Thyroid gland (tissue), 4 donors: ENCODE measurements around the gene AGPAT1. TPM values are rescaled to one million over a fixed set of nuclear protein-coding genes. Genes with fewer than 3 reads are reported as not detected.

ENCODE experiments used
- DNase-seq, 2 donors: peaks; one replicate each; pipeline ENCODE4 v3.0.0-alpha.2; 2019
- H3K27ac ChIP-seq, 3 donors: fragments of 200-600 bp; sonication (generic); 1 replicate in 2 of 3; 2 replicates in 1 of 3; pipeline ENCODE4 v1.5.1; 2016 to 2019; ENCODE audit warnings: mild to moderate bottlenecking in 1 of 3, moderate library complexity in 1 of 3
- H3K27me3 ChIP-seq: fragments of 200-600 bp; sonication (generic); one replicate; pipeline ENCODE4 v1.5.1; 2019
- H3K36me3 ChIP-seq, 2 donors: fragments of 200-600 bp; sonication (generic); one replicate each; pipeline ENCODE4 v1.5.1; 2016 to 2019
- H3K4me1 ChIP-seq, 2 donors: fragments of 200-600 bp; sonication (generic); one replicate each; pipeline ENCODE4 v1.5.1; 2017 to 2019
- H3K4me3 ChIP-seq, 3 donors: fragments of 200-600 bp; sonication (generic); replicated peaks in 1 of 3; 1 replicate in 2 of 3; 2 replicates in 1 of 3; pipeline ENCODE4 v1.5.1; 2016; ENCODE audit warnings: mild to moderate bottlenecking in 1 of 3
- H3K9me3 ChIP-seq: fragments of 200-600 bp; sonication (generic); one replicate; pipeline ENCODE4 v1.5.1; 2017
- POLR2A ChIP-seq, 2 donors: fragments of 450-650 bp; IDR thresholded peaks; one replicate each; pipeline ENCODE4 v1.6.1; 2017; ENCODE audit warnings: antibody characterized with exemption in 2 of 2, mild to moderate bottlenecking in 2 of 2, moderate library complexity in 1 of 2
- WGBS, 2 donors: methylation state at CpG; one replicate each; pipeline ENCODE4 v1.1.5; 2017; 5-methylcytosine and 5-hydroxymethylcytosine counted together
- intact Hi-C: fragments of 100-400 bp; cut with DNase I; formaldehyde crosslinking; loops from one replicate; pipeline ENCODE4 v1.15.1; 2023
- total RNA-seq, 4 donors: library from RNA; depleted of rRNA; stranded (reverse); fragments of >200 nt; gene quantifications; one replicate each; pipeline ENCODE4 v1.2.3, GENCODE V29; 2016
- TF ChIP-seq, protein P1 (sequence below), 6 experiments: fragments of 200-600 bp in 3 of 6; fragments of 450-650 bp in 3 of 6; sonication (generic) in 3 of 6; IDR thresholded peaks; one replicate each; pipeline ENCODE4 v1.5.1; 2016 to 2019; ENCODE audit warnings: antibody characterized with exemption in 6 of 6, mild to moderate bottlenecking in 2 of 6, inconsistent platforms in 1 of 6, moderate library complexity in 1 of 6

The AGPAT1 gene
- total RNA-seq, 4 donors from 2014 or later: 48.6 to 69.2 (median 54.8) TPM

DNA sequence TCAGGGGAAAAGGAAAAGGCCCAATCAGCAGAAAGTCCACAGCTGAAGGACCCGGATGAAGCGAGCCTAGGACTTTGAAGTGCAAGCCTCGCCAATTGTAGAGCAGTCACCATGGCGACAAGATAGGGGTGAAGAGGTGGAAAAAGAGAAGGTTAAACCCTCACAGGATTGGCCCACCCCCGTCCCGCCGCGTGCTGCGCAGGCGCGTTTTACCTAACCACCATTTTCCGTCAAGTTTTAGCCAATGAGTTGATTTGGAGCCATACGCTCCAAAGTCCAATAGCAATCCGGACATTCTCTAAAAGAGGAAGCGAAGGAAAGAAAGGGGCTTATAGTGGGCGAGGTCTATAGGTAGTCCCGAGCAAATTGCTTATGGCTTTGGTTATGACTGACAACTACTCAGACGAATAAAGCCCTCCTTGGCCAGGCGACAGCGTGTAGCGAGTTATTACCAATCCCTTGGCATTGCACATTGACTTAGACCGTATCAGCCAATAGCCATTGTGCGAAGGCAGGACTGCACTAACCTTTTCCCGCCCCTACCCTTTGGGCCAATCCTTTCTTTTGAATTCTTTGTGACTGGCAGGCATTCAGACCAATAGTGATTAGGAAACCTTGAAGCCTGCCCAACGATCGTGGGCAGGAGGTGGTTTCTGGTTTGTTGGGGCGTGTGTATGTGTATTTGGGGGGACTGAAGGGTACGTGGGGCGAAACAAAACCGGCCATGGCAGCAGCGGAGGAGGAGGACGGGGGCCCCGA, 2.1 kb upstream of the AGPAT1 start, which contains the start of gene RNF5:
TSS of gene RNF5 (plus strand) at position 618 of the 759 bp plus-strand sequence. CDS start at position 725, 107 bp downstream.
- no peaks in the 10 kb centered on the region for H3K27me3 ChIP-seq
- H3K4me1 ChIP-seq: peaks cover 25 to 35% of the 10 kb centered on the region in 2 donors
- TF ChIP-seq, protein P1, sequence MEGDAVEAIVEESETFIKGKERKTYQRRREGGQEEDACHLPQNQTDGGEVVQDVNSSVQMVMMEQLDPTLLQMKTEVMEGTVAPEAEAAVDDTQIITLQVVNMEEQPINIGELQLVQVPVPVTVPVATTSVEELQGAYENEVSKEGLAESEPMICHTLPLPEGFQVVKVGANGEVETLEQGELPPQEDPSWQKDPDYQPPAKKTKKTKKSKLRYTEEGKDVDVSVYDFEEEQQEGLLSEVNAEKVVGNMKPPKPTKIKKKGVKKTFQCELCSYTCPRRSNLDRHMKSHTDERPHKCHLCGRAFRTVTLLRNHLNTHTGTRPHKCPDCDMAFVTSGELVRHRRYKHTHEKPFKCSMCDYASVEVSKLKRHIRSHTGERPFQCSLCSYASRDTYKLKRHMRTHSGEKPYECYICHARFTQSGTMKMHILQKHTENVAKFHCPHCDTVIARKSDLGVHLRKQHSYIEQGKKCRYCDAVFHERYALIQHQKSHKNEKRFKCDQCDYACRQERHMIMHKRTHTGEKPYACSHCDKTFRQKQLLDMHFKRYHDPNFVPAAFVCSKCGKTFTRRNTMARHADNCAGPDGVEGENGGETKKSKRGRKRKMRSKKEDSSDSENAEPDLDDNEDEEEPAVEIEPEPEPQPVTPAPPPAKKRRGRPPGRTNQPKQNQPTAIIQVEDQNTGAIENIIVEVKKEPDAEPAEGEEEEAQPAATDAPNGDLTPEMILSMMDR (IDR thresholded peaks at IDR 0.05): no peak
- peak in 1 of 2 donors; percentile 61 for TF ChIP-seq POLR2A (IDR thresholded peaks at IDR 0.05)
- WGBS, 2 donors: 1% methylated on average over 33 of the region's 33 CpGs
- no peaks in the 10 kb centered on the region for H3K9me3 ChIP-seq
- H3K4me3 ChIP-seq: peak within 1 kb of the TSS; percentile 29 to 96 (median 72)
- peak; percentile 99 for DNase-seq
- peaks cover 5 to 13% of the 10 kb centered on the region in 2 donors for H3K36me3 ChIP-seq
- intact Hi-C loops: no loop called here
- H3K27ac ChIP-seq: peak within 1 kb of the TSS; percentile 90 to 96 (median 94)

DNA sequence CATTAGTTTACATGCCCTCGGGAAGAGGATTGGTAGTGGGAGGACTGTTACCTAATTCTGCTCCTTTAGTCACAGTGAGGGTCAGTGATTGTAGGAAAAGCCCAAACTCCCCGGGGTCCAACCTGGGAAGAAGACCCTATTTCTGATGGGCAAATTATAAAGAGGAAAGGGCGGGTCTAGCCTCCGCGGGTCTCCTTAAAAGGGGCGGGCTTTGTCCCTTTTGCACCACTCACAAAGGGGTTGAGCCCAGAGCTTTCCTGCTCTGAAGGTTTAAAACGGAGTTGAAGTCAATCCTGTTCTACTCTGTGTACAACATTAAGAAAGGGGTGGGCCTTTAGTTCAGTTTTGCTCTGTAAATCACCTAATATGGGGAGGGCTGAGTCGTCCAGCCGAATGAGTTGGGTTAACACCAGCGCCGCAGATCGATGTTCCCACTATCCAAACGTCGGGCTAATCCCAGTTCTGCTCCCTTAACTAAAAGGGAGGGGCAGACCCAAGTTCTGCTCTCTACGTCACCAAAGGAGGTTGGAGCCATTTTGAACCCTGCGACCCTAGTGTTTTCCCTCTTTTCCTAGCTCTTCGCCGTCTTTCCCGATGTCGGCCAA, 1.4 kb upstream of the AGPAT1 start:
- Histone ChIP-seq H3K27ac (peak overlapping the region; percentile 90 to 96 (median 94)), H3K4me3 (peak overlapping the region in 2 of 3 donors; percentile 21 to 96), H3K9me3 (no peaks in the 10 kb centered on the region), H3K4me1 (peaks cover 25 to 35% of the 10 kb centered on the region in 2 donors), H3K36me3 (peaks cover 5 to 7% of the 10 kb centered on the region in 2 donors), H3K27me3 (no peaks in the 10 kb centered on the region)
- 1 to 2% methylated on average over 20 of the region's 20 CpGs for WGBS, 2 donors
- DNase-seq: peak in 1 of 2 donors; percentile 41
- intact Hi-C loops: no loop called here
- TF ChIP-seq, protein P1 (IDR thresholded peaks at IDR 0.05): no peak
- TF ChIP-seq POLR2A (IDR thresholded peaks at IDR 0.05): peak in 1 of 2 donors; percentile 68

DNA sequence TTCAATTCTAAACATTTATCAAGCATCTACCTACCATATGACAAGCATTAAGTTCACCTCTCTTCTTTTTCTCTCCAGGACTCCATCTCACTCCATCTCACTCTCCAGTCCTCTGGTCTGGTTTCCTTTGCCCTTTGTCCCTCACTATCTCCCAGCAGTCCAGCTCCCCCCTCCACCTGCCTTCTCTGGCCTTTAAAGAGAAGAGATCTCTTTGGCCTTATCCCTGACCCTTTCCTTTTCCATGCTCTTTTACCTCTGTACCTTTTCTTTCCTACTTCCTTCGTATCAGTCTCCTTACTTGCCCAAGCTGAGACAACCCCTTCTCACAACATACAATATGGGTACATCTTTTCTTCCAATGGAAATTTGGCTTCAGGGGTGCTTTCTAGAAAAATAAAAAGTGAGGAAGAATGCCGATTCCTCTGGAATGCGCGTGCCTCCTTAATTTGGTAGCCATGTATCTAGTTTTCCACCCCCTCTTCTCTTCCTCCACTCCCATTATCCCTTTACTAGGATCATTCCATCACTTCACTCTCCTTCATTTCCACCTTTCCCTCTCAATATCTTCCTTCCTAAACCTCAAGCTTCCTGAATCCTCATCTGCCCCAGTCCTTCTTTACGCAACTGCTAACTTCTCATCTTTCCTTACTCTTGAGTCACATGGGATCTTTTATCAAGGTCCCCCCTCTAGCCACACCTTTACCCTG, 745 bp upstream of the AGPAT1 start:
- Histone ChIP-seq H3K4me3 (peak overlapping the region in 2 of 3 donors; percentile 21 to 96), H3K27ac (peak overlapping the region; percentile 90 to 96 (median 94)), H3K27me3 (no peaks in the 10 kb centered on the region), H3K9me3 (no peaks in the 10 kb centered on the region), H3K4me1 (peaks cover 25 to 35% of the 10 kb centered on the region in 2 donors), H3K36me3 (peaks cover 5 to 7% of the 10 kb centered on the region in 2 donors)
- intact Hi-C loops: no loop called here
- 23 to 25% methylated on average over 5 of the region's 5 CpGs for WGBS, 2 donors
- no peak for DNase-seq
- TF ChIP-seq POLR2A (IDR thresholded peaks at IDR 0.05): no peak
- TF ChIP-seq, protein P1 (IDR thresholded peaks at IDR 0.05): no peak

DNA sequence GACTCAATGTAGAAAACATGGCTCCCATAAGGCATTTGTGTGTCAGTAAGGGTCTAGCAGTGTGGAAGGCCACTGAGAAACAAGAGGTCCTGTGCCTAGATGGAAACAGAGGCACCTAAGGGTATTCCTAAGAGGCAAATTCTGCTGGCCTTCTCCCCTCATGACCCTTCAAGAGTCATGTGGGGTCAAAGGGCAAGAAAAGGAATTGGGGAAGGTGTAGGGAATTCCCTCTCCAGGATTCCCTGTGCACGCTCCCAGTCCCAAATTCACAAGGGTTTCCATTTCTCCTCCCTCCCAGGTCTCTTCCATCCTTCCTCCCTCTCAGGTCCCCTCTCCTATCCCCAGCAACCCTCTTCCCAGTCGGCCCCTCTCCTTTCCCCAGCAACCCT, 568 bp downstream of the AGPAT1 start:
- H3K36me3 ChIP-seq: peaks cover 0 to 4% of the 10 kb centered on the region in 2 donors
- H3K27ac ChIP-seq: peak overlapping the region in 2 of 3 donors; percentile 94
- no peaks in the 10 kb centered on the region for H3K9me3 ChIP-seq
- H3K4me1 ChIP-seq: peaks cover 25 to 35% of the 10 kb centered on the region in 2 donors
- H3K27me3 ChIP-seq: no peaks in the 10 kb centered on the region
- intact Hi-C loops: no loop called here
- 11 to 16% methylated on average over 2 of the region's 2 CpGs for WGBS, 2 donors
- peak overlapping the region; percentile 72 to 98 (median 96) for H3K4me3 ChIP-seq
- TF ChIP-seq POLR2A (IDR thresholded peaks at IDR 0.05): no peak
- TF ChIP-seq, protein P1 (IDR thresholded peaks at IDR 0.05): no peak
- no peak for DNase-seq
